NCI-H2227 (cell line): Measurements from ENCODE around the gene SLC22A14.
A peak's percentile ranks its signal among the peaks of the same experiment; 100 is the strongest.
"Not testable (repeated sequence)": the region's sequence is repeated elsewhere in the genome, so short reads cannot be mapped to it uniquely, and the experiment has no call there.

Experiments used
- DNase-seq: peaks from one replicate; lab custom pipeline; 2025; ENCODE audit not compliant: unreplicated experiment; lab: John Stamatoyannopoulos, UW

Gene SLC22A14

GRCh38 chr3:38281895-38282686, at the start of gene SLC22A14:
Gene SLC22A14 (plus strand): TSS chr3:38282294. CDS start chr3:38306027, 23,733 bp downstream.
- no peak for DNase-seq

GRCh38 chr3:38232701-38233100, 49.4 kb upstream of the SLC22A14 start:
- DNase-seq: no peak

GRCh38 chr3:38235466-38235865, 46.6 kb upstream of the SLC22A14 start:
- DNase-seq: no peak

- no peak for DNase-seq
Observed at GRCh38 chr3:38238416-38239008, 43.6 kb upstream of the SLC22A14 start.

- DNase-seq: not testable (repeated sequence)
Observed at GRCh38 chr3:38242812-38243211, 39.3 kb upstream of the SLC22A14 start.

- no peak for DNase-seq
Observed at GRCh38 chr3:38245930-38246329, 36.2 kb upstream of the SLC22A14 start.

- peak; percentile 20 for DNase-seq
Observed at GRCh38 chr3:38247366-38248035, 34.6 kb upstream of the SLC22A14 start.

- no peak for DNase-seq
Observed at GRCh38 chr3:38250198-38250597, 31.9 kb upstream of the SLC22A14 start.

GRCh38 chr3:38251197-38251596, 30.9 kb upstream of the SLC22A14 start:
- DNase-seq: no peak

GRCh38 chr3:38253704-38254103, 28.4 kb upstream of the SLC22A14 start:
- no peak for DNase-seq

GRCh38 chr3:38254872-38255271, 27.2 kb upstream of the SLC22A14 start:
- DNase-seq: no peak

- no peak for DNase-seq
Observed at GRCh38 chr3:38255627-38256026, 26.5 kb upstream of the SLC22A14 start.

- no peak for DNase-seq
Observed at GRCh38 chr3:38257583-38257982, 24.5 kb upstream of the SLC22A14 start.

GRCh38 chr3:38260474-38260873, 21.6 kb upstream of the SLC22A14 start:
- DNase-seq: no peak

GRCh38 chr3:38264353-38264771, 17.7 kb upstream of the SLC22A14 start:
- DNase-seq: no peak

- DNase-seq: no peak
Observed at GRCh38 chr3:38264779-38265178, 17.3 kb upstream of the SLC22A14 start.

- DNase-seq: no peak
Observed at GRCh38 chr3:38265604-38266307, 16.3 kb upstream of the SLC22A14 start, which contains the start of gene SLC22A13. Gene SLC22A13 (plus strand): TSS chr3:38265812. CDS start chr3:38265861, 49 bp downstream.

GRCh38 chr3:38266810-38267209, 15.3 kb upstream of the SLC22A14 start:
- no peak for DNase-seq

- DNase-seq: no peak
Observed at GRCh38 chr3:38267662-38268061, 14.4 kb upstream of the SLC22A14 start.

GRCh38 chr3:38268087-38268486, 14.0 kb upstream of the SLC22A14 start:
- DNase-seq: no peak

- no peak for DNase-seq
Observed at GRCh38 chr3:38268522-38268921, 13.6 kb upstream of the SLC22A14 start.
